Fibroblast of upper back skin (primary cell): ENCODE results near the gene PREX1.
"Not testable (repeated sequence)": the region's sequence is repeated elsewhere in the genome, so short reads cannot be mapped to it uniquely, and the experiment has no call there.

ENCODE experiments used
- DNase-seq: peaks from one replicate; pipeline ENCODE4 v3.0.0-alpha.2; 2013

PREX1 gene

GRCh38 chr20:48826480-48826879 is 1.3 kb downstream of the PREX1 start:
- DNase-seq: not testable (repeated sequence)

GRCh38 chr20:48826069-48826468 is 1.7 kb downstream of the PREX1 start:
- DNase-seq: no peak

GRCh38 chr20:48825566-48825920 is 2.3 kb downstream of the PREX1 start:
- DNase-seq: no peak

- no peak for DNase-seq
These were observed 2.8 kb downstream of the PREX1 start for GRCh38 chr20:48824830-48825565.

- DNase-seq: peak; percentile 87
These were observed 3.8 kb downstream of the PREX1 start for GRCh38 chr20:48823960-48824498.

GRCh38 chr20:48823476-48823875 is 4.3 kb downstream of the PREX1 start:
- DNase-seq: no peak

GRCh38 chr20:48822879-48823385 is 4.9 kb downstream of the PREX1 start:
- DNase-seq: no peak

GRCh38 chr20:48822178-48822577 is 5.6 kb downstream of the PREX1 start:
- no peak for DNase-seq

GRCh38 chr20:48821261-48821920 is 6.4 kb downstream of the PREX1 start:
- DNase-seq: no peak

GRCh38 chr20:48820649-48820973 is 7.2 kb downstream of the PREX1 start:
- DNase-seq: no peak

GRCh38 chr20:48819821-48820648 is 7.8 kb downstream of the PREX1 start:
- no peak for DNase-seq

- DNase-seq: no peak
These were observed 8.7 kb downstream of the PREX1 start for GRCh38 chr20:48819089-48819488.

GRCh38 chr20:48818481-48818987 is 9.3 kb downstream of the PREX1 start:
- DNase-seq: no peak

GRCh38 chr20:48818031-48818370 is 9.8 kb downstream of the PREX1 start:
- DNase-seq: no peak

GRCh38 chr20:48817367-48818030 is 10.3 kb downstream of the PREX1 start:
- no peak for DNase-seq

- DNase-seq: no peak
These were observed 11.3 kb downstream of the PREX1 start for GRCh38 chr20:48816282-48817205.

- DNase-seq: no peak
These were observed 12.3 kb downstream of the PREX1 start for GRCh38 chr20:48815537-48815936.

- DNase-seq: no peak
These were observed 13.2 kb downstream of the PREX1 start for GRCh38 chr20:48814633-48815032.

- DNase-seq: no peak
These were observed 13.8 kb downstream of the PREX1 start for GRCh38 chr20:48813930-48814546.

- DNase-seq: no peak
These were observed 14.4 kb downstream of the PREX1 start for GRCh38 chr20:48813446-48813747.
